ENCODE results near the gene DNAH6.

The DNAH6 gene

DNA sequence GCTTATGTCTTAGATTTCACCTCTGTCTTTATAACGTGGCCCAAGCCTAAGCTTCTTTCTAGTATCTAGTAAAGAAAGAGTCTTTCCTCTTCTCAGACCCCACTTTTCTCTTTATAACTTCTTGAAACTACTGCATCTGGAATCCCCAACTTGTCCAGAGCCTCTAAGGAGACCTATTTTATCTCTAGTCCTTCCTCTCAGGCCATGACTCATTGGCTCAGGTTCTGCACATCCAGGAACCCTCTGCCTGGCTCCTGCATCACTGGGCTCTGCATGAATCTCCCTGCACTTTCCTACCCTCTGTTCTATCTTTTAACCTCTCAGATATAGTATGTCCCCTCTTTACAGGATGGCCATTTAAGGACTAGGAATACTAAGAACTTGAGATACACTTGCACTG is 124.7 kb downstream of the DNAH6 start:
- no peaks in the 10 kb centered on the region for H3K79me2 ChIP-seq (ENCODE audit: low read length)
- H3K9me3 ChIP-seq (ENCODE audit: insufficient read depth, low read length): no peaks in the 10 kb centered on the region
- H4K20me1 ChIP-seq (ENCODE audit: insufficient read depth, low read length): no peaks in the 10 kb centered on the region

DNA sequence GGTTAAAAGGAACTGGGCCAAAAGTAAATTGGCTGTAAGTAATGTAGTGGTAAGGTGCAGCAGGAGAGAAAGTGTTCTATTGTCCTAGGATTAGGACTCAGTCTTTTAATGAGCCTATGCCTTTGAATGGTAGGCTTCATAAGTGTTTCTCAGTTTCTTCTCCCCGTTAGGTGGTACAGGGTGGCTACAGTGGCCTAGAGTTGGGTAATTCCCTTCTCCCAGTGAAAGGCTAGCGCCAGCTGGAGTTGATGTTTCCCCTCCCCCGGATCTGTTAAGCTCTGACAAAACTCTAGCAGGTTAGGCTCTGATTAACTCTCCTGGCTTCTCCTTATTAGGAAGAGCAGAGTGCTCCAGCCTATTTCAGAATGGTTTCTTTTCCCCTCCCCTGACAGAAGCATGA is 127.7 kb downstream of the DNAH6 start:
- Histone ChIP-seq H3K27me3 (ENCODE audit: low read depth, low read length) (peaks cover 6% of the 10 kb centered on the region; the same call in 1 of the 2 replicates), H3K9me3 (ENCODE audit: insufficient read depth, low read length) (no peaks in the 10 kb centered on the region), H2AFZ (ENCODE audit: low read depth, low read length) (no peak overlapping the region), H3K79me2 (ENCODE audit: low read length) (no peaks in the 10 kb centered on the region), H3K36me3 (replicated peaks; ENCODE audit: low read depth, low read length) (no peaks in the 10 kb centered on the region), H3K4me2 (ENCODE audit: low read length) (no peak overlapping the region), H3K9ac (ENCODE audit: low read length) (no peak overlapping the region), H4K20me1 (ENCODE audit: insufficient read depth, low read length) (no peaks in the 10 kb centered on the region), H3K27ac (ENCODE audit: low read length) (no peak overlapping the region), H3K4me1 (ENCODE audit: low read length) (no peaks in the 10 kb centered on the region), H3K4me3 (ENCODE audit: low read length) (no peak overlapping the region)
- TF ChIP-seq, protein P1, sequence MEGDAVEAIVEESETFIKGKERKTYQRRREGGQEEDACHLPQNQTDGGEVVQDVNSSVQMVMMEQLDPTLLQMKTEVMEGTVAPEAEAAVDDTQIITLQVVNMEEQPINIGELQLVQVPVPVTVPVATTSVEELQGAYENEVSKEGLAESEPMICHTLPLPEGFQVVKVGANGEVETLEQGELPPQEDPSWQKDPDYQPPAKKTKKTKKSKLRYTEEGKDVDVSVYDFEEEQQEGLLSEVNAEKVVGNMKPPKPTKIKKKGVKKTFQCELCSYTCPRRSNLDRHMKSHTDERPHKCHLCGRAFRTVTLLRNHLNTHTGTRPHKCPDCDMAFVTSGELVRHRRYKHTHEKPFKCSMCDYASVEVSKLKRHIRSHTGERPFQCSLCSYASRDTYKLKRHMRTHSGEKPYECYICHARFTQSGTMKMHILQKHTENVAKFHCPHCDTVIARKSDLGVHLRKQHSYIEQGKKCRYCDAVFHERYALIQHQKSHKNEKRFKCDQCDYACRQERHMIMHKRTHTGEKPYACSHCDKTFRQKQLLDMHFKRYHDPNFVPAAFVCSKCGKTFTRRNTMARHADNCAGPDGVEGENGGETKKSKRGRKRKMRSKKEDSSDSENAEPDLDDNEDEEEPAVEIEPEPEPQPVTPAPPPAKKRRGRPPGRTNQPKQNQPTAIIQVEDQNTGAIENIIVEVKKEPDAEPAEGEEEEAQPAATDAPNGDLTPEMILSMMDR (IDR thresholded peaks at IDR 0.05; ENCODE audit: low read depth, low read length): no peak
- no peak for TF ChIP-seq EZH2phosphoT487 (IDR thresholded peaks at IDR 0.05; ENCODE audit: low read depth)

More for the DNA sequence above, 124.7 kb downstream of the DNAH6 start:
- Histone ChIP-seq H3K4me1 (ENCODE audit: low read length) (no peaks in the 10 kb centered on the region), H3K36me3 (replicated peaks; ENCODE audit: low read depth, low read length) (no peaks in the 10 kb centered on the region), H3K4me3 (ENCODE audit: low read length) (no peak overlapping the region), H3K9ac (ENCODE audit: low read length) (no peak overlapping the region), H3K4me2 (ENCODE audit: low read length) (no peak overlapping the region), H3K27ac (ENCODE audit: low read length) (no peak overlapping the region), H2AFZ (ENCODE audit: low read depth, low read length) (no peak overlapping the region), H3K27me3 (ENCODE audit: low read depth, low read length) (peaks cover 6% of the 10 kb centered on the region; the same call in 1 of the 2 replicates)
- TF ChIP-seq, protein P1 (IDR thresholded peaks at IDR 0.05; ENCODE audit: low read depth, low read length): no peak
- no peak for TF ChIP-seq EZH2phosphoT487 (IDR thresholded peaks at IDR 0.05; ENCODE audit: low read depth)

DNA sequence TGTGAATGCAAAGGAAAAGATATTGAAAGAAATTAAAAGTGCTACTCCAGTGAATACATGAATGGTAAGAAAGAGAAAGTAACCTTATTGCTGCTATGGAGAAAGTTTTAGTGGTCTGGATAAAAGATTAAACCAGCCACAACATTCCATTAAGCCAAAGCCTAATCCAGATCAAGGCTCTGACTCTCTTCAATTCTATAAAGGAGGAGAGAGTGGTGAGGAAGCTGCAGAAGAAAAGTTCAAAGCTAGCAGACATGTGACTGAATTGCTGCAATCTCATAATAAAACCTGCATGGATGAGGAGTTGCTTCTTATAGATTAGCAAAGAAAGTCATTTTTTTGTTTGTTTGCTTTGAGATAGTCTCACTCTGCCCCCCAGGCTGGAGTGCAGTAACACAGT is 130.2 kb downstream of the DNAH6 start:
- Histone ChIP-seq H3K9me3 (ENCODE audit: insufficient read depth, low read length) (no peaks in the 10 kb centered on the region), H2AFZ (ENCODE audit: low read depth, low read length) (no peak overlapping the region), H3K27ac (ENCODE audit: low read length) (no peak overlapping the region), H4K20me1 (ENCODE audit: insufficient read depth, low read length) (no peaks in the 10 kb centered on the region), H3K79me2 (ENCODE audit: low read length) (no peaks in the 10 kb centered on the region), H3K4me3 (ENCODE audit: low read length) (no peak overlapping the region), H3K36me3 (replicated peaks; ENCODE audit: low read depth, low read length) (no peaks in the 10 kb centered on the region), H3K9ac (ENCODE audit: low read length) (no peak overlapping the region), H3K4me2 (ENCODE audit: low read length) (no peak overlapping the region), H3K4me1 (ENCODE audit: low read length) (no peaks in the 10 kb centered on the region), H3K27me3 (ENCODE audit: low read depth, low read length) (peaks cover 6% of the 10 kb centered on the region; the same call in 1 of the 2 replicates)
- no peak for TF ChIP-seq EZH2phosphoT487 (IDR thresholded peaks at IDR 0.05; ENCODE audit: low read depth)
- TF ChIP-seq, protein P1 (IDR thresholded peaks at IDR 0.05; ENCODE audit: low read depth, low read length): no peak

DNA sequence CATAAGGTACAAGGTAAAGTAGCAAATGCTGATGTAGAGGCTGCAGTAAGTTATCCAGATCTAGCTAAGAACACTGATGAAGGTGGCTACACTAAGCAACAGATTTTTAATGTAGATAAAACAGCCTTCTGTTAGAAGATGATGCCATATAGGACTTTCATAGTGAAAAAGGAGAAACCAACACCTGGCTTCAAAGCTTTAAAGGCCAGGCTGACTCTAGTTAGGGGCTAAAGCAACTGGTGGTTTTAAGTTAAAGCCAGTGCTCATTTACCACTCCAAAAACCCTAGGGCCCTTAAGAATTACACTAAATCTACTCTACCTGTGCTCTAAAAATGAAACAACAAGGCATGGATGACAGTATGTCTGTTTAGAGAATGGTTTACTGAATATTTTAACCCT is 131.0 kb downstream of the DNAH6 start:
- TF ChIP-seq, protein P1 (IDR thresholded peaks at IDR 0.05; ENCODE audit: low read depth, low read length): no peak
- no peak for TF ChIP-seq EZH2phosphoT487 (IDR thresholded peaks at IDR 0.05; ENCODE audit: low read depth)
- Histone ChIP-seq H3K9me3 (ENCODE audit: insufficient read depth, low read length) (no peaks in the 10 kb centered on the region), H4K20me1 (ENCODE audit: insufficient read depth, low read length) (no peaks in the 10 kb centered on the region), H3K4me3 (ENCODE audit: low read length) (no peak overlapping the region), H3K4me2 (ENCODE audit: low read length) (no peak overlapping the region), H3K36me3 (replicated peaks; ENCODE audit: low read depth, low read length) (no peaks in the 10 kb centered on the region), H2AFZ (ENCODE audit: low read depth, low read length) (no peak overlapping the region), H3K79me2 (ENCODE audit: low read length) (no peaks in the 10 kb centered on the region), H3K27ac (ENCODE audit: low read length) (no peak overlapping the region), H3K9ac (ENCODE audit: low read length) (no peak overlapping the region), H3K27me3 (ENCODE audit: low read depth, low read length) (0 out of 2 replicates have a peak, but pooled peaks cover 3% of the 10 kb centered on the region), H3K4me1 (ENCODE audit: low read length) (no peaks in the 10 kb centered on the region)

Measured in OCI-LY3 (cell line).